NCI-H1417 treated with DMSO at 0.1 percent for 48 hours (cell line): ENCODE results near the gene ZNF480.
A peak's percentile ranks its signal among the peaks of the same experiment; 100 is the strongest.
"Not testable (repeated sequence)": the region's sequence is repeated elsewhere in the genome, so short reads cannot be mapped to it uniquely, and the experiment has no call there.

Source experiments
- DNase-seq: peaks from one replicate; lab custom pipeline; 2025; lab: John Stamatoyannopoulos, UW

ZNF480 gene

GRCh38 chr19:52296773-52297600 is at the start of gene ZNF480:
Gene ZNF480, plus strand, starts transcription at chr19:52297169. Its CDS starts 3,244 bp downstream, at chr19:52300413.
- DNase-seq = peak; percentile 8

DNA sequence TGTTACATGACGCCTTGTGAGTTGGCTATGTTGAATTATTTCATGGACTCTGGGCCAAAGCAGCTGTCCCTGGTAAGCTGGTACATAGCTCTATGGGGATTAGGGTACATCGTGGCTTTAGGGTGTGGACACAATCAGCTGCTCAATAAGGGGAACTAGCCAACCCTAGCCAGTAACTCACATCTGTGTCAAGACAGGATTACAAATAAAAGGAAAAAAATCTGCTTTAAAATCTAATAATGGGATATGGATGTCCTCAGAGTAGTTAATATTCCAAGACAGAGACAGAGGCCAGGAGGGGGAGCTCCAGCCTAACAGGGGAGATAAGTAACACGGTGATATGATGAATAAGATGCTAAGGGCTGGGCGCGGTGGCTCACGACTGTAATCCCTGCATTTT is 48.7 kb upstream of the ZNF480 start:
- DNase-seq = peak; percentile 7

DNA sequence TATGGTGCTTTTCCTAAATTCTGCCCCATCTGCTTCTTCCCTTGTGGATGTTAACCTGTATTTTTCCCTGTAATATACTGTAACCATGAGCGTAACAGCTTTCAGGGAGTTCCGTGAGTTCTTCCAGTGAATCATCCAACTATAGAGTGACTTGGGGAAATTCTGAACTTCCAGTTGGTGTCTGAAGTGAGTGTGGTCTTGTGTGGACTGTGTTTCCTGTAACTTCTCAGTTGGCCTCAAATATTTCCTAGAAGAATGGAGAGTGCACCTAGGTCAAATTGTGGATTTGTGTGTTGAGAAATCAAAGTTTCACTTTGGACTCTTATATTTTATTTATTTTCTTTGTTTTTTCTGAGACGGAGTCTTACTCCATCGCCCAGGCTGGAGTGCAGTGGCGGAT is 38.5 kb upstream of the ZNF480 start:
- DNase-seq = no peak

DNA sequence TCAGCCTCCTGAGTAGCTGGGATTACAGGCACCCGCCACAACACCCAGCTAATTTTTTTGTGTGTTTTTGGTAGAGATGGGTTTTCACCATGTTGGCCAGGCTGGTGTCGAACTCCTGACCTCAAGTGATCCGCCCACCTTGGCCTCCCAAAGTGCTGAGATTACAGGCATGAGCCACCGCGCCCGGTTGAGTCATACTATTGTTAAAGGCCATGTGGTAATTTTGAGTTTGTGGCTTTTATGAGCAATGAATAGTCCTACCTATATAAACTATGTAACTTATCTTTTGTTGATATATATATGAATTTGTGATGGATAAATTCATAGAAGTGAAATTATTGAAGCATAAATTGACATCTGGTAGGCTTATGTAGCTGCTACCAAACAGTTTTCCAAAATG is 31.4 kb upstream of the ZNF480 start:
- not testable (repeated sequence) for DNase-seq

GRCh38 chr19:52269338-52270261 is 27.4 kb upstream of the ZNF480 start, which contains the start of gene ZNF766:
Gene ZNF766, plus strand, starts transcription at chr19:52269587. Its CDS starts 27 bp downstream, at chr19:52269614.
- peak; percentile 78 for DNase-seq

- no peak for DNase-seq
Measured at GRCh38 chr19:52270266-52270885, 26.6 kb upstream of the ZNF480 start.

DNA sequence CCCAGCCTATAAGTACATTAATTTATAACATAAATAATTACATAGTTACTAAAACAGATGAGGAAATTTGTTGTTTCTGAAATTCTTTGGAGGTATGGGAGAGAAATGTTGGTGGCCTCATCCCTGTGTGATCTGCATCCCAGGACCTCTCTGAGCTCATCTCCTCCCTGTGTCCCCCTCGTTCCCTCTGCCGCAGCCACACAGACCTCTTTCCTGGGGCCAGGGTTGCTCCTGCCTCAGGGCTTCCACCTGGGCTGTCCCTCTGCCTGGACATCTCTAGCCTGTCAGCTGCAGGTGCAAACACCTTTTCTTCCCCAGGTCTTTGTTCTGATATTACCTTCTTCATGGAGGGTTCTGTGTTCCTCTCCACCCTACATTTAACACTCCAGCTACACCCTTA is 23.7 kb upstream of the ZNF480 start:
- DNase-seq = no peak

GRCh38 chr19:52274191-52274590 is 22.8 kb upstream of the ZNF480 start:
- no peak for DNase-seq

DNA sequence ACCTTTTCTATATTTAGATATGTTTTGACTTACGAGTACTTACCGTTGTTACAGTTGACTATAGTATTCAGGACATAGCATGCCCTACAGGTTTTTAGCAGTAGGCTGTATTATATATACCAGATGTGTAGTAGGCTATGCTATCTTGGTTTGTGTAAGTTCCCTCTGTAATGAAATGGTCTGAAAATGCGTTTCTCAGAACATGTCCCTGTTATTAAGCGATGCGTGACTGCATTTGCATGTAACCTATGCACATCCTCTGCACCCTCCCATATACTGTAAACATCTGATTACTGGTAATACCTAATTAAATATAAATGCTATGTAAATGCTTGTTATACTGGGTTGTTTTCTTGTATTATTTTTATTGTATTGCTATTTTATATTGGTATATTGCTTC is 21.0 kb upstream of the ZNF480 start:
- DNase-seq = no peak

- no peak for DNase-seq
Measured at GRCh38 chr19:52277471-52277870, 19.5 kb upstream of the ZNF480 start.

DNA sequence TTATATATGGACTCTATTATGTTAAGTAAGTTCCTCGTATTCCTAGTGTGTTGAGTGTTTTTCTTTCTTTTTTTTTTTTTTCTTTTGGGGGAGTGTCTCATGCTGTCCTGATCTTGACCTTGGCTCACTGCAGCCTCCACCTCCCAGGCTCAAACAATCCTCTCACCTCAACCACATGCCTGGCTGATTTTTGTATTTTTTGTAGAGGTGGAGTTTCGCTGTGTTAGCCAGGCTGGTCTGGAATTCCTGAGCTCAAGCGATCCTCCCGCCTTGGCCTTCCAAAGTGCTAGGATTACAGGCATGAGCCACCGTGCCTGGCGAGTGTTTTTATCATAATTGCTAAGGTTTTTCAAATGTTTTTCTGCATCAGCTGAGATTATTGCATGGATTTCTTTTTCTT is 10.7 kb upstream of the ZNF480 start:
- DNase-seq = no peak

DNA sequence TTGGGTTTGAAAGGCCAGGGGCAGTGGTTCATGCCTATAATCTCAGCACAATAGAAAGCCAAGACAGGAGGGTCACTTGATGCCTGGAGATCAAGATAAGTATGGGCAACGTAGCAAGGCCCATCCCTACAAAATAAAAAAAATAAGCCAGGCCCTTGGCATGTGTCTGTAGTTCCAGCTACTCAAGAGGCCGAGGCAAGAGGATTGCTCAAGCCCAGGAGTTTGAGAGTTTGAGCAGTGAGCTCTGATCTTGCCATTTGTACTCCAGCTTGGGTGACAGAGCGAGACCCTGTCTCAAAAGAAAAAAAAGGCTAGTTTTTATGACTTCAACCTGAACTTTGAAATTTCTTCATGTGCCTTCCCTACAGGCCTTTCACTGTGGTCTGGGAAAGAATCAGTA is 5.2 kb upstream of the ZNF480 start:
- no peak for DNase-seq

DNA sequence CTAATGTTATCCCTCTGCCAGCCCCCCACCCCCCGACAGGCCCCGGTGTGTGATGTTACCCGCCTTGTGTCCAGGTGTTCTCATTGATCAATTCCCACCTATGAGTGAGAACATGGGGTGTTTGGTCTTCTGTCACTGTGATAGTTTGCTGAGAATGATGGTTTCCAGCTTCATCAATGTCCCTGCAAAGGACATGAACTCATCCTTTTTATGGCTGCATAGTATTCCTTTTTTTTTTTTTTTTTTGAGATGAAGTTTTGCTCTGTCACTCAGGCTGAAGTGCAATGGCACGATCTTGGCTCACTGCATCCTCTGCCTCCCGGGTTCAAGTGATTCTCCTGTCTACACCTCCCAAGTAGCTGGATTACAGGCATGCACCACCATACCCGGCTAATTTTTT is 4.0 kb upstream of the ZNF480 start:
- DNase-seq = not testable (repeated sequence)

- no peak for DNase-seq
Measured at GRCh38 chr19:52296400-52296772, 583 bp upstream of the ZNF480 start.

DNA sequence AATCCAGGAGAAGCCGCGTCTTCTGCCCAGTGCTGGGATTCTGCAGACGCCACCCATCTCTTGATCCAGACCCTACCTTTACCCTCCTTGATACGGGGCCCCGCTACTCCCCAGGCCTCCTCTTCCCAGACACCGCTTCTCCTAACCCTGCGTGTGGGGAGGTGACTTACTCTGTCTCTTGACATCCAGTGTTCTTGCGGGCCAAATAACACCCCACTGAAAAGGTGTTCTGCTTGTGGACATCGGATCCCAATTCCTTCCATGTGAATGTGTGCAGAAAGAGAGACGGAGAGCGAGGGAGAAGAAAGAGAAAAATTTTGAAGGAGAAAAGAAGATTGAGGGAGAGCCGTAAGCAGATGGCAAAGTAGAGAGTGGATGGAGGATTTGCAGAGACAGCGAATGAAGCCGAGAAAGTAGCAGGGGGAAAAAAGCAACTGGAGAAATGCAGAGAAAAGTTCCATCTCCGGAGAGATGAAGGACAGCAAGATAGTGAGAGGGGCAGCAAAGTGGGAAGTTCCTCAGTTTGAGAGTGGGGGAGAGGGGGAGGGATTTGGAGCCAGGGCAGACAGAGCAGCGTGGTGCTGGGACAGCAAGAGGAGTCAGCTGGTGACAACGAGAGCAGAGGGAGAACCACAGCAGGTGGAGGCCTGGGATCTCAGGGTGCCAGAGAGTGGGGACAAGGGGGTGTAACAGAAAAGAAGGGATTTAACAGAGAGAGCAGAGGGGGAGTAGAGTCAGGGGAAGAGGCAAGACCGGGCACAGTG is 814 bp downstream of the ZNF480 start:
- DNase-seq = no peak

DNA sequence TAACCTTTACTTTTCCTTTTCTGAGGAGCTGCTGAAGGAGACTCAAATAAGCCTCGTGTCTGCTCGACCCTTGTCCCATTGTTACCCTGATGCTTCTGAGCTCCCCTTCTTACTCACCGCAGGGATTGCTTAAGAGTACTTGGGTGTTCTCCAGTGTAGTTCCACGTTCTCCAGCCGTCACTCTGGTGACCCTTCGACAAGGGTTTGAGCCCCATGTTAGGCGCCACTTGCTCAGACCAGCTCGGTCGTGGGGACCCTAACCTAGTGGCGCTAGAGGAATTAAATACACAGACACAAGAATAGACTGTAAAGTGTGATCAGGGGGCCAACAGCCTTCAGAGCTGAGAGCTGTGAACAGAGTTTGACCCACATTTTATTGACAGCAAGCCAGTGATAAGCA is 10.3 kb downstream of the ZNF480 start:
- no peak for DNase-seq

DNA sequence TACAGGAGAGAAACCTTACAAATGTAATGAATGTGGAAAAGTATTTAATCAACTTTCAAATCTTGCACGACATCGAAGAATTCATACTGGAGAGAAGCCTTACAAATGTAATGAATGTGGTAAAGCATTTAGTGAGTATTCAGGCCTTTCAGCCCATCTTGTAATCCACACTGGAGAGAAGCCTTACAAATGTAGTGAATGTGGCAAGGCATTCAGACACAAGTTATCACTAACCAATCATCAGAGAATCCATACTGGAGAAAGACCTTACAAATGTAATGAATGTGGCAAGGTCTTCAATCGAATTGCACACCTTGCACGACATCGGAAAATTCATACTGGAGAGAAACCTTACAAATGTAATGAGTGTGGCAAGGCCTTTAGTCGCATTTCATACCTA is 25.5 kb downstream of the ZNF480 start:
- no peak for DNase-seq

DNA sequence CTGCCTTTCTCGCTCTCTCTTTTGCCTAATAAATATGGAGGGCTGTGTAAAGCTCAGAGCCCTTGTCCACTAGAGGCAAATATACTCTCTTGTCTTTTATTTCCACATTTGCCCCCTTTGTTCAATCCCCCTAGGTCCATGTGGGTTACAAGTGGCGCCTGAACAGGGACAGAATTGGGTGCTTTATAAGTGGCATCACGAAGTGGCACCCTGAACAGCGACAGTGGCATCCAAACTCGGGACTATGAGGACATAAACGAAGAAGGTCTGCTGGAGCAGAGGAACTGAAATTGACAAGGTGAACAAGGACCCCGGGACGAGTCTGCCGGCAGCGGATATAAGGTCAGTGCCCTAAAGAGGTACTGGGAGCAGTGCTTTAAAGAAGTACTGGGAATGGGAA is 34.8 kb downstream of the ZNF480 start:
- DNase-seq = no peak

GRCh38 chr19:52335768-52336116 is 38.8 kb downstream of the ZNF480 start:
- no peak for DNase-seq

DNA sequence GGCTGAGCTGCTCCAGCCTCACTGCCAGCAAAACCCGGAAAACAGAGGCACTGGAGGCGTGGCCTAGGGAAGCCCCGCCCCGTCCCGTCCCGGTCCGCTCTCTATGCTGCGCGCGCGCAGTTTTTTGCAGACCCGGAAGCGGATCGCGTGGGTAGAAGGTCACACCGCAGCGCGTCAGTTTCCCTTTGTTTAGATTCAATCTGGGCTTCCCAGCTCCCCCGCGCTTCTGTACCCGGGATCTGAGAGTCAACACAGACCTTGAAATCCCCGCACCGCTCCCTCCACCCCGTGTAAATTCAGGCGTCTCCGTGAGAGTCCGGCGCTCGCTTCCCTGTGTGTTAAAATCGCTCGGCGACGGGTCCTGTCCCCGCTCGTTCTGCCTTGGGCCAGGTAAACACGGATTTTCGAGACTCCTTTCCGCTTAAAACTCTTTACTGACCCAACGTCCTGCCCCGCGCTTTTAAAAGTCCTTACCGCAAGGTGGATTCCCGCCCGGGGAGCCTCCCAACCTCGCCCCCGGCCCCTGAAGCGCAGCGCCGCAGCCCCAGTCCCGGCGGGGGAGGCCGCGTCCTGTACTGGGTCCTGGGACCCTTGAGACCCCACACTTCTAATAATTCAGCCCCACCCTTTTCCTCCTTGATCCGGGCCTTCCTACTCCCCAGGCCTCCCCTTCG is 39.3 kb downstream of the ZNF480 start, which contains the start of gene ZNF610:
Gene ZNF610, plus strand, starts transcription at position 127 of the 674 bp plus-strand sequence. CDS start 12,930 bp downstream, outside the sequence.
- peak; percentile 16 for DNase-seq

DNA sequence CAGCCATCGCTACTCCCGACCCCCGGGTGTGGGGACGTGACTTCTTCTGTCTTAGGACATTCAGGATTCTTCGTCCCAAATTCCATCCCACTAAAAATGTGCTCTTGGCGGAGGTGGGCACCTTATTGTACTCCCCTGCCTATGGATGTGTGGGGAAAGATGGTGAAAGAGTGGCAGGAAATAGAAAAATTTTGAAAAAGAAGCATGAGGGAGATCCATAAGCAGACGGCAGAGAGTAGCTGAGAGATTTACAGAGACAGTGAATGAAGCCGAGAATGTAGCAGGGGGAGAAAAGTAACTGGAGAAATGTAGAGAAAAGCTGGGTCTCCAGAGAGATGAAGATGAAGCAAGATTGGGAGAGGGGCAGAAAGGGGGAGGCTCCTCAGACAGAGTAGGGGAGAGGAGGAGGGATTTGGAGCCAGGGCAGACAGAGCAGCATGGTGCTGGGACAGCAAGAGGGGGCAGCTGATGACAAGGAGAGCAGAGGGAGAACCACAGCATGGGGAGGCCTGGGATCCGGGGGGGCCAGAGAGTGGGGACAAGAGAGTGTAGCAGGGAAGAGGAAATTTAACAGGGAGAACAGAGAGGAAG is 39.9 kb downstream of the ZNF480 start:
- DNase-seq = no peak
